HepG2 (cell line): ENCODE data around the gene TMEM170B. TPM values are rescaled to one million over a fixed set of nuclear protein-coding genes. Genes with fewer than 3 reads are reported as not detected.

Experiments used
- AGO2 ChIP-seq: fragments of 200-400 bp; formaldehyde crosslinking; optimal IDR thresholded peaks from 2 replicates; pipeline ENCODE3; 2017; ENCODE audit warnings: mild to moderate bottlenecking, low read depth, low read length, moderate library complexity
- HDAC1 ChIP-seq: sonication (generic); formaldehyde crosslinking; IDR thresholded peaks from 2 replicates; pipeline ENCODE4 v1.5.1; 2020; ENCODE audit warnings: mild to moderate bottlenecking, missing genetic modification reagents
- HMGXB4 ChIP-seq, 2 experiments: sonication (generic) in 1 of 2; formaldehyde crosslinking in 1 of 2; IDR thresholded peaks; 2 replicates each; pipeline versions ENCODE4 v1.4.0 to v1.6.1; 2018 to 2020; ENCODE audit warnings: missing genetic modification reagents in 2 of 2, borderline replicate concordance in 1 of 2, low read depth in 1 of 2, mild to moderate bottlenecking in 1 of 2, missing biosample characterization in 1 of 2
- KLF6 ChIP-seq: IDR thresholded peaks from 2 replicates; pipeline ENCODE4 v1.8.0; 2016; ENCODE audit warnings: missing biosample characterization, missing genetic modification reagents
- KMT2B ChIP-seq: IDR thresholded peaks from 2 replicates; pipeline ENCODE4 v1.6.1; 2016; ENCODE audit warnings: missing genetic modification reagents, missing compliant biosample characterization
- MTF2 ChIP-seq: sonication (generic); formaldehyde crosslinking; IDR thresholded peaks from 2 replicates; pipeline ENCODE4 v1.5.0; 2020; ENCODE audit warnings: missing genetic modification reagents, borderline replicate concordance
- NONO ChIP-seq, 2 experiments: fragments of 450-650 bp in 1 of 2; sonication (generic) in 1 of 2; formaldehyde crosslinking in 1 of 2; IDR thresholded peaks in 1 of 2; conservative IDR thresholded peaks in 1 of 2; 2 replicates each; pipeline versions ENCODE4 v1.6.1 to v1.8.0; 2017 to 2022; ENCODE audit warnings: mild to moderate bottlenecking in 1 of 2, missing genetic modification reagents in 1 of 2, moderate library complexity in 1 of 2
- PATZ1 ChIP-seq: sonication (generic); formaldehyde crosslinking; IDR thresholded peaks from 2 replicates; pipeline ENCODE4 v1.4.0; 2020; ENCODE audit warnings: missing genetic modification reagents
- POGZ ChIP-seq: sonication (generic); formaldehyde crosslinking; IDR thresholded peaks from 2 replicates; pipeline ENCODE4 v1.4.0; 2020; ENCODE audit warnings: mild to moderate bottlenecking, missing genetic modification reagents
- PRMT3 ChIP-seq: sonication (generic); formaldehyde crosslinking; IDR thresholded peaks from 2 replicates; pipeline ENCODE4 v1.8.1; 2022; ENCODE audit warnings: low read depth, mild to moderate bottlenecking, moderate library complexity, missing genetic modification reagents, borderline replicate concordance
- SPEN ChIP-seq: sonication (generic); formaldehyde crosslinking; IDR thresholded peaks from 2 replicates; pipeline ENCODE4 v1.5.1; 2020; ENCODE audit warnings: low read depth, mild to moderate bottlenecking, missing genetic modification reagents
- ZMYM3 ChIP-seq: sonication (generic); formaldehyde crosslinking; IDR thresholded peaks from 2 replicates; pipeline ENCODE4 v1.5.1; 2020; ENCODE audit warnings: mild to moderate bottlenecking, missing genetic modification reagents
- ZNF430 ChIP-seq: sonication (generic); formaldehyde crosslinking; IDR thresholded peaks from 2 replicates; pipeline ENCODE4 v1.9.0; 2021; ENCODE audit warnings: mild to moderate bottlenecking, missing genetic modification reagents
- ZNF576 ChIP-seq: sonication (generic); formaldehyde crosslinking; IDR thresholded peaks from 2 replicates; pipeline ENCODE4 v1.4.0; 2020; ENCODE audit warnings: mild to moderate bottlenecking, missing genetic modification reagents
- ZNF614 ChIP-seq: IDR thresholded peaks from 2 replicates; pipeline ENCODE4 v1.6.1; 2018; ENCODE audit warnings: missing biosample characterization, missing genetic modification reagents, inconsistent platforms, borderline replicate concordance
- ZNF646 ChIP-seq: sonication (generic); formaldehyde crosslinking; IDR thresholded peaks from 2 replicates; pipeline ENCODE4 v1.9.0; 2021; ENCODE audit warnings: mild to moderate bottlenecking, missing genetic modification reagents
- ZNF850 ChIP-seq: sonication (generic); formaldehyde crosslinking; conservative IDR thresholded peaks from 2 replicates; pipeline ENCODE4 v1.9.0; 2021; ENCODE audit warnings: mild to moderate bottlenecking, missing genetic modification reagents
- polyA plus RNA-seq, 8 experiments: library from polyadenylated mRNA; depleted of rRNA in 3 of 8; stranded (reverse) in 7 of 8; unstranded in 1 of 8; fragments of >200 nt; fragmentation: Illumina TruSeq in 4 of 8; extraction: Trizol in 4 of 8; gene quantifications; 2 replicates each; pipeline versions ENCODE4 v1.2.1 to v1.2.3, GENCODE V29; 2011 to 2016; ENCODE audit warnings: low read depth in 4 of 8, missing spikeins in 1 of 8, mixed read lengths in 1 of 8; ENCODE audit not compliant: insufficient read depth in 1 of 8
- total RNA-seq, 5 experiments: library from RNA; depleted of rRNA; stranded (reverse); fragments of >200 nt; fragmentation: Illumina TruSeq; extraction: Trizol; gene quantifications; 2 replicates each; pipeline ENCODE4 v1.2.3, GENCODE V29; 2016; ENCODE audit warnings: low read depth in 1 of 5

TMEM170B gene
- total and polyA plus RNA-seq, 2 of the 13 experiments (the other 11 are each of a cell fraction or from before 2014, with no cell fraction given) = 3.3 to 9.4 TPM

GRCh38 chr6:11538052-11538818, 686 bp downstream of the TMEM170B start (continued):
- TF ChIP-seq PATZ1 (CRISPR knock-in tag) = peak; percentile 76
- 0 out of 2 replicates have a peak, but pooled peaks have one; percentile 35 for TF ChIP-seq ZNF850 (CRISPR knock-in tag)
- peak; percentile 80 for TF ChIP-seq KMT2B
- peak; percentile 39 to 48; a peak in 1 of 4 replicates for TF ChIP-seq HMGXB4 (CRISPR knock-in tag; IDR thresholded peaks at IDR 0.05; ENCODE audit: borderline replicate concordance in 1 of 2, low read depth in 1 of 2)
- TF ChIP-seq HDAC1 (CRISPR knock-in tag) = peak; percentile 68
- TF ChIP-seq KLF6 (CRISPR knock-in tag) = no peak
- peak; percentile 63; the same call in 1 of the 2 replicates for TF ChIP-seq ZNF430 (CRISPR knock-in tag)
- 0 out of 2 replicates have a peak, but pooled peaks have one; percentile 49 for TF ChIP-seq PRMT3 (CRISPR knock-in tag)
- TF ChIP-seq ZMYM3 (CRISPR knock-in tag) = no peak
- TF ChIP-seq SPEN (CRISPR knock-in tag) = 0 out of 2 replicates have a peak, but pooled peaks have one; percentile 14
- TF ChIP-seq NONO (IDR thresholded peaks at IDR 0.05) = no peak
- no peak for TF ChIP-seq NONO (CRISPR knock-in tag; conservative IDR thresholded peaks at IDR 0.05)
- peak; percentile 53; the same call in 1 of the 2 replicates for TF ChIP-seq ZNF614 (CRISPR knock-in tag)
- TF ChIP-seq AGO2 = peak; percentile 15
- TF ChIP-seq MTF2 (CRISPR knock-in tag) = peak; percentile 67; the same call in 1 of the 2 replicates
- TF ChIP-seq ZNF576 (CRISPR knock-in tag) = 0 out of 2 replicates have a peak, but pooled peaks have one; percentile 61
- peak; percentile 38; the same call in 1 of the 2 replicates for TF ChIP-seq POGZ (CRISPR knock-in tag)
- peak; percentile 44; the same call in 1 of the 2 replicates for TF ChIP-seq ZNF646 (CRISPR knock-in tag)
